Measurements from ENCODE around the gene AIP.
"Not testable (repeated sequence)": the region's sequence is repeated elsewhere in the genome, so short reads cannot be mapped to it uniquely, and the experiment has no call there.

Gene AIP

DNA sequence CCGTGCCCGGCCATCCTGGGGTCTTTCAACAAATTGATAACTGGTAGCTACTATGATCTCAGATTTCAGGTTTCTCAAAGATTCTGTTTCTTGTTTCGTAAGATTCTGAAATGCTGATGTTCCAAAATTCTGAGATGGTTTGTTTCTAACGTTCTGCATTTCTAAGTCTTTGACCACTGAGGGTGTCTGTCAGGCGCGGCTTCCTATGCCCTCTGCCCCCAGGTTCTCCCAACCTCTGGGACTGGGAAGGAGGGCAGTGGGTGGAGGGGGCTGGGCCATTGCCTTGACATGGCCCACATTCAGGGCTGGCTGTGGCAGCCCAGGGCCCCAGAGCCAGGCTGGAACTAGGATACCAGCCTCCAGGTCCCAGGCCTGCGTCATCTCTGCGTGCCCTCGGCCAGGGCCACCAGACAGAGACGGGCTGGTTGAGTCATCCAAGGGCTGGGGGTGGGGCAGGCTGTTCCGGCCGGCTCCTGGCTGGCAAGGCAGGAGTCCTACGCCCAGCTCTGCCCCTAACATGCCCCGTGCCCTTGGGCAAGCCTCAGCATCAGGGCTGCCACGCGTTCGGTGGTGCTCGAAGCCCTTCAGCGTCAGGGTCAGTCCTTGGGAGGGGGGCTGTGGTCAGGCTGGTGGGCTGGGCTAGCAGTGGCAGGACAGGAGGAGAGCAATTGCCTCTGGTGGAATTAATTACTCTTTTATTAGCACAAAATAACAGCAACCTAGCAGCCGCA, 19.0 kb upstream of the AIP start:
- TF ChIP-seq, protein P1, sequence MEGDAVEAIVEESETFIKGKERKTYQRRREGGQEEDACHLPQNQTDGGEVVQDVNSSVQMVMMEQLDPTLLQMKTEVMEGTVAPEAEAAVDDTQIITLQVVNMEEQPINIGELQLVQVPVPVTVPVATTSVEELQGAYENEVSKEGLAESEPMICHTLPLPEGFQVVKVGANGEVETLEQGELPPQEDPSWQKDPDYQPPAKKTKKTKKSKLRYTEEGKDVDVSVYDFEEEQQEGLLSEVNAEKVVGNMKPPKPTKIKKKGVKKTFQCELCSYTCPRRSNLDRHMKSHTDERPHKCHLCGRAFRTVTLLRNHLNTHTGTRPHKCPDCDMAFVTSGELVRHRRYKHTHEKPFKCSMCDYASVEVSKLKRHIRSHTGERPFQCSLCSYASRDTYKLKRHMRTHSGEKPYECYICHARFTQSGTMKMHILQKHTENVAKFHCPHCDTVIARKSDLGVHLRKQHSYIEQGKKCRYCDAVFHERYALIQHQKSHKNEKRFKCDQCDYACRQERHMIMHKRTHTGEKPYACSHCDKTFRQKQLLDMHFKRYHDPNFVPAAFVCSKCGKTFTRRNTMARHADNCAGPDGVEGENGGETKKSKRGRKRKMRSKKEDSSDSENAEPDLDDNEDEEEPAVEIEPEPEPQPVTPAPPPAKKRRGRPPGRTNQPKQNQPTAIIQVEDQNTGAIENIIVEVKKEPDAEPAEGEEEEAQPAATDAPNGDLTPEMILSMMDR (IDR thresholded peaks at IDR 0.05; ENCODE audit: insufficient read depth, low read length) = no peak
- TF ChIP-seq GABPA (IDR thresholded peaks at IDR 0.05; ENCODE audit: low read depth) (no peak), POLR2AphosphoS5 (IDR thresholded peaks at IDR 0.05; ENCODE audit: low read depth) (peak; percentile 71)
- peak overlapping the region; percentile 89 for H3K4me3 ChIP-seq (replicated peaks; ENCODE audit: insufficient read depth, low read length)
- H3K27ac ChIP-seq (replicated peaks) = peak overlapping the region; percentile 84
- no peaks in the 10 kb centered on the region for H3K27me3 ChIP-seq (ENCODE audit: insufficient read depth, poor library complexity, severe bottlenecking)
- peak; percentile 67 to 87 for DNase-seq (ENCODE audit: low read depth in 1 of 2, low spot score in 1 of 2)

DNA sequence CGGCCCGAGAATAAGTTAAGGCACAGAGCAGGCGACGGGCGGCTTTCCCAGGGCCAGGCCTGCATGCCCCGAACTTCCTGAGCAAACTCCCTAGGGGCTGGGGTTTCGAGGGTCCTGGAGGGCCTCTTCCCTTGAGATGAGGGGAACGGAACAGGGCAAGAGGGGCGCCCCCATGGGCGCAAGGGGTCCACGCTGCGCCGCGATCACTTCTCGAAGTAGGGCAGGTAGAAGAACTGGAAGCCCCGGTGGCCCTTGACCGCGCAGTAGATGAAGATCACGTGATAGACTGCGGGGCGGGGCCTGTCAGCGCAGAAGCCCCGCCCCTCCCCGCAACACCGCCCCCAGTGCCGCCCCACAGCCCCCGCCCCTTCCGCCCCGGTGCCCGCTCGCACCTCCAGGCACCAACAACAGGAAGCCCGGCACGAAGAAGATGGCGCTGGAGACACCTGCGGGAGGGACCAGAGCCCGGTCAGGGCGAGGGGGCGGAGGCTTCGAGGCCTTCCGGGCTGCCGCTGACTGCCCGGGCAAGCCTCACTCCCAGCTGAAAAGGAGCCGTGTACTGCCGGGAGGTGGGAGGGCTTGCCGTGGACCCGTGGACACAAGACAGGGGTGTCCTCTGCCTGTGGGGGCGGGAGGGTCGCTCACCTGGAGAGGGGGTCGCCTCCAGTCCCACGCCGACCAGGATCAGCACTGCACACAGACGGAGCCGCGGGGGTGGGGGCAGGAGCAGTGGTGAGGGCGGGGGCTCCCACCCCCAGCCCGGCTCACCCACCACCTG, 18.2 kb upstream of the AIP start:
- Histone ChIP-seq H3K4me3 (replicated peaks; ENCODE audit: insufficient read depth, low read length) (peak overlapping the region; percentile 89), H3K27ac (replicated peaks) (peak overlapping the region; percentile 84), H3K27me3 (ENCODE audit: insufficient read depth, poor library complexity, severe bottlenecking) (no peaks in the 10 kb centered on the region)
- DNase-seq (ENCODE audit: low read depth in 1 of 2, low spot score in 1 of 2) = peak; percentile 87 to 94
- TF ChIP-seq SPI1 (IDR thresholded peaks at IDR 0.05; ENCODE audit: borderline replicate concordance, low read depth) (no peak; the same call in 1 of the 2 replicates), POLR2AphosphoS5 (IDR thresholded peaks at IDR 0.05; ENCODE audit: low read depth) (peak; percentile 75), GABPA (IDR thresholded peaks at IDR 0.05; ENCODE audit: low read depth) (no peak)
- TF ChIP-seq, protein P2, sequence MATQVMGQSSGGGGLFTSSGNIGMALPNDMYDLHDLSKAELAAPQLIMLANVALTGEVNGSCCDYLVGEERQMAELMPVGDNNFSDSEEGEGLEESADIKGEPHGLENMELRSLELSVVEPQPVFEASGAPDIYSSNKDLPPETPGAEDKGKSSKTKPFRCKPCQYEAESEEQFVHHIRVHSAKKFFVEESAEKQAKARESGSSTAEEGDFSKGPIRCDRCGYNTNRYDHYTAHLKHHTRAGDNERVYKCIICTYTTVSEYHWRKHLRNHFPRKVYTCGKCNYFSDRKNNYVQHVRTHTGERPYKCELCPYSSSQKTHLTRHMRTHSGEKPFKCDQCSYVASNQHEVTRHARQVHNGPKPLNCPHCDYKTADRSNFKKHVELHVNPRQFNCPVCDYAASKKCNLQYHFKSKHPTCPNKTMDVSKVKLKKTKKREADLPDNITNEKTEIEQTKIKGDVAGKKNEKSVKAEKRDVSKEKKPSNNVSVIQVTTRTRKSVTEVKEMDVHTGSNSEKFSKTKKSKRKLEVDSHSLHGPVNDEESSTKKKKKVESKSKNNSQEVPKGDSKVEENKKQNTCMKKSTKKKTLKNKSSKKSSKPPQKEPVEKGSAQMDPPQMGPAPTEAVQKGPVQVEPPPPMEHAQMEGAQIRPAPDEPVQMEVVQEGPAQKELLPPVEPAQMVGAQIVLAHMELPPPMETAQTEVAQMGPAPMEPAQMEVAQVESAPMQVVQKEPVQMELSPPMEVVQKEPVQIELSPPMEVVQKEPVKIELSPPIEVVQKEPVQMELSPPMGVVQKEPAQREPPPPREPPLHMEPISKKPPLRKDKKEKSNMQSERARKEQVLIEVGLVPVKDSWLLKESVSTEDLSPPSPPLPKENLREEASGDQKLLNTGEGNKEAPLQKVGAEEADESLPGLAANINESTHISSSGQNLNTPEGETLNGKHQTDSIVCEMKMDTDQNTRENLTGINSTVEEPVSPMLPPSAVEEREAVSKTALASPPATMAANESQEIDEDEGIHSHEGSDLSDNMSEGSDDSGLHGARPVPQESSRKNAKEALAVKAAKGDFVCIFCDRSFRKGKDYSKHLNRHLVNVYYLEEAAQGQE (IDR thresholded peaks at IDR 0.05; ENCODE audit: insufficient replicate concordance, low read depth) = peak; percentile 24
- TF ChIP-seq, protein P1 (IDR thresholded peaks at IDR 0.05; ENCODE audit: insufficient read depth, low read length) = no peak

DNA sequence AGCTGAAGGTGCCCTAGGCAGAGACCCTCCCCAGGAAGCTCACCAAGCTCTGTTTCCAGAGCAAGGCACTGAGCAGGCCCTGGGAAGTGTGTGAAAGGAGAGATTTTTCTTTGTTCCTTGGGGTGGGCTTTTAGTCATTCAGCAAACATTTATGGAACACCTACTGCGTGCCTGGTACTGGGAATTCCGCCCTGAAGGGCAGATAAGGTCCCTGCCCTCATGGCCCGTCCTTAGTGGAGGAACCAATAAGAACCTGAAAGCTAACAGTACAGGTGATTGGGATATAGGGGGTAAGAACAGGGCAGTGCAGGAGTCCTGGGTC, 17.7 kb upstream of the AIP start:
- TF ChIP-seq POLR2AphosphoS5 (IDR thresholded peaks at IDR 0.05; ENCODE audit: low read depth) = no peak
- TF ChIP-seq, protein P2 (IDR thresholded peaks at IDR 0.05; ENCODE audit: insufficient replicate concordance, low read depth) = no peak
- no peak for TF ChIP-seq GABPA (IDR thresholded peaks at IDR 0.05; ENCODE audit: low read depth)
- TF ChIP-seq, protein P1 (IDR thresholded peaks at IDR 0.05; ENCODE audit: insufficient read depth, low read length) = no peak
- no peak for TF ChIP-seq SPI1 (IDR thresholded peaks at IDR 0.05; ENCODE audit: borderline replicate concordance, low read depth)
- no peak for DNase-seq (ENCODE audit: low read depth in 1 of 2, low spot score in 1 of 2)
- Histone ChIP-seq H3K4me3 (replicated peaks; ENCODE audit: insufficient read depth, low read length) (peak overlapping the region; percentile 89), H3K27me3 (ENCODE audit: insufficient read depth, poor library complexity, severe bottlenecking) (no peaks in the 10 kb centered on the region), H3K27ac (replicated peaks) (peak overlapping the region; percentile 84)

DNA sequence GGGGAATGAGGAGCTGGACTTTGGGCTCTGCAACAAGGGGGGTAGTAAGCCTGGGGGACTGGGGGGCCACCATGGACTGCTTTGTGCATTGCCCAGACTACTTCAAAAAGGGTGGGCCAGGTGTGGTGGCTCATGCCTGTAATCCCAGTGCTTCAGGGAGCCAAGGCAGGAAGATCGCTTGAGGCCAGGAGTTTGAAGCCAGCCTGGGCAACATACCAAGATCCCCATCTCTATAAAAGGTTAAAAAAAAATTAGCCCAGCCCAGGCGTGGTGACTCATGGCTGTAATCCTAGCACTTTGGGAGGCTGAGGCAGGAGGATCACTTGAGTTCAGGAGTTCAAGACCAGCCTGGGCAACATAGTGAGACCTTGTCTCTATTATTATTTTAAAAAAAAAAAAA, 17.3 kb upstream of the AIP start:
- H3K27ac ChIP-seq (replicated peaks); DNase-seq (ENCODE audit: low read depth in 1 of 2, low spot score in 1 of 2); H3K27me3 ChIP-seq (ENCODE audit: insufficient read depth, poor library complexity, severe bottlenecking): not testable (repeated sequence)
- H3K4me3 ChIP-seq (replicated peaks; ENCODE audit: insufficient read depth, low read length) = peak overlapping the region; percentile 89
